ENCODE data around the gene CASS4. TPM values are rescaled to one million over a fixed set of nuclear protein-coding genes. Genes with fewer than 3 reads are reported as not detected.

CASS4 gene
- total and polyA plus RNA-seq, 9 donors: 1.0 to 6.9 (median 2.5) TPM

DNA sequence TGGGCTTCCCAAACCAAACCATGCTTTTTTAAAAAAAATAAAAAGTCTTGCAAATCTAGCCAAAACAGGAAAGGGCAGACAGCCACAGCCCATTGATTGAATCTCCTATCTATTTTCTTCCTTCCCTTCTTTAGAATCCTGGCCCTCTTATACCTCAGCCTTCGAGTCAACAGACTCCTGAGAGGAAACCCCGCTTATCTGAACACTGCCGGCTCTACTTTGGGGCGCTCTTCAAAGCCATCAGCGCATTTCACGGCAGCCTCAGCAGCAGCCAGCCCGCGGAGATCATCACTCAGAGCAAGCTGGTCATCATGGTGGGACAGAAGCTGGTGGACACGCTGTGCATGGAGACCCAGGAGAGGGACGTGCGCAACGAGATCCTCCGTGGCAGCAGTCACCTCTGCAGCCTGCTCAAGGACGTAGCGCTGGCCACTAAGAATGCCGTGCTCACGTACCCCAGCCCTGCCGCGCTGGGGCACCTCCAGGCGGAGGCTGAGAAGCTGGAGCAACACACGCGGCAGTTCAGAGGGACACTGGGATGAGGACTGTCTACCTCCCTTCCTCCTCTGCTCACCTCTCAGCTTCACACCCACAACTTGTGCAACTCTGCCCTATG is 46.3 kb downstream of the CASS4 start:
- WGBS, 3 donors: 76 to 82% (median 82%) methylated on average over 20 to 22 of the region's 22 CpGs
- H3K27me3 ChIP-seq: no peaks in the 10 kb centered on the region
- H3K27ac ChIP-seq: no peak overlapping the region
- DNase-seq: no peak
- H3K36me3 ChIP-seq: no peaks in the 10 kb centered on the region
- no peaks in the 10 kb centered on the region for H3K9me3 ChIP-seq
- TF ChIP-seq EP300 (IDR thresholded peaks at IDR 0.05) (no peak), POLR2A (IDR thresholded peaks at IDR 0.05) (no peak)
- TF ChIP-seq, protein P1, sequence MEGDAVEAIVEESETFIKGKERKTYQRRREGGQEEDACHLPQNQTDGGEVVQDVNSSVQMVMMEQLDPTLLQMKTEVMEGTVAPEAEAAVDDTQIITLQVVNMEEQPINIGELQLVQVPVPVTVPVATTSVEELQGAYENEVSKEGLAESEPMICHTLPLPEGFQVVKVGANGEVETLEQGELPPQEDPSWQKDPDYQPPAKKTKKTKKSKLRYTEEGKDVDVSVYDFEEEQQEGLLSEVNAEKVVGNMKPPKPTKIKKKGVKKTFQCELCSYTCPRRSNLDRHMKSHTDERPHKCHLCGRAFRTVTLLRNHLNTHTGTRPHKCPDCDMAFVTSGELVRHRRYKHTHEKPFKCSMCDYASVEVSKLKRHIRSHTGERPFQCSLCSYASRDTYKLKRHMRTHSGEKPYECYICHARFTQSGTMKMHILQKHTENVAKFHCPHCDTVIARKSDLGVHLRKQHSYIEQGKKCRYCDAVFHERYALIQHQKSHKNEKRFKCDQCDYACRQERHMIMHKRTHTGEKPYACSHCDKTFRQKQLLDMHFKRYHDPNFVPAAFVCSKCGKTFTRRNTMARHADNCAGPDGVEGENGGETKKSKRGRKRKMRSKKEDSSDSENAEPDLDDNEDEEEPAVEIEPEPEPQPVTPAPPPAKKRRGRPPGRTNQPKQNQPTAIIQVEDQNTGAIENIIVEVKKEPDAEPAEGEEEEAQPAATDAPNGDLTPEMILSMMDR (IDR thresholded peaks at IDR 0.05): no peak
- H3K4me1 ChIP-seq (ENCODE audit: insufficient read depth): no peaks in the 10 kb centered on the region
- intact Hi-C loops (cut with DNase I): no loop called here
- no peak overlapping the region for H3K4me3 ChIP-seq

DNA sequence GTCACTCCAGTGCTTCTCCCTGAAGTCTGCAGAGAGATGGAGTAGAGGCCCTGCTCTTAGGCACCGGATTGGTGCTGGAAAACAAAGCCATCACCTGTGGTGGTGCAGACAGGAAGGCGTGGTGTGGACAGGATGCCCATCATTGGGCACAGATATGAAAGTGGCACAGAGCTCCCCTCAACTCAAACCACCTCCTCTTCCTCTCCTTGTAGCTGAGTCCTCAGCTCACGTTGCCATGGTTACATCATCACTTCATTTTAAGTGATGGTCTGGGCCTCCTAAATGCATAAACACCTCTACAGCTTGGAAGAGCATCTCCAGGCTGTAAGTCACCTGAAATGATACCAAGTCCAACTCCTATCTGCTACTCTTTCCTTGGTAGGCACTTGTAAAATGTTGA is 48.4 kb downstream of the CASS4 start:
- intact Hi-C loops (cut with DNase I): loop anchor here in 1 of 4 donors (10.0 kb wide), 1 partner anchor 66 kb away; the partner anchor contains the start of genes AURKA and CSTF1
- no peak for DNase-seq
- WGBS, 3 donors: 79 to 86% (median 85%) methylated on average over 3 of the region's 3 CpGs
- H3K9me3 ChIP-seq: no peaks in the 10 kb centered on the region
- H3K36me3 ChIP-seq: no peaks in the 10 kb centered on the region
- H3K4me1 ChIP-seq (ENCODE audit: insufficient read depth): no peaks in the 10 kb centered on the region
- H3K27ac ChIP-seq: no peak overlapping the region
- TF ChIP-seq POLR2A (IDR thresholded peaks at IDR 0.05) (no peak), EP300 (IDR thresholded peaks at IDR 0.05) (no peak)
- TF ChIP-seq, protein P1 (IDR thresholded peaks at IDR 0.05): no peak
- no peak overlapping the region for H3K4me3 ChIP-seq
- no peaks in the 10 kb centered on the region for H3K27me3 ChIP-seq

DNA sequence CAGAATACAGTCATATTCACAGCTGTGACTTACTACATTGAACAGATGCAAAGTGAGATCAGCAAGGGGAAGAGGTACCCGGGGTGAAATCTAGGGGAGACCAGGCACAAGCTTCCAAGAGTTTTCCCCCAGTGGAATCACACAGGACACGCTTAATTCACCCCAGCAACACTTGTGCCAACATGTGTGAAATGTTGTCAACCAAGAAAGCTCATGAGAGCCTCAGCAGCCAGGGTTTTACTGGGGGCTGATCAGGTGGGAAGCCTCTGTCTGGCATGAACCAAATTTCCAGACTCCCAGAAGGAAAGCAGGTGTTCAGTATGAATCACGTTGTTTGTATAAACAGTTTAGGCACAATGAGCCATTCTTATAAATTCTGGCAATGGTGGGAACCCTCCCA is 49.5 kb downstream of the CASS4 start:
- Histone ChIP-seq H3K36me3 (no peaks in the 10 kb centered on the region), H3K27me3 (no peaks in the 10 kb centered on the region), H3K4me3 (no peak overlapping the region), H3K9me3 (no peaks in the 10 kb centered on the region), H3K27ac (no peak overlapping the region), H3K4me1 (ENCODE audit: insufficient read depth) (no peaks in the 10 kb centered on the region)
- DNase-seq: no peak
- 57 to 74% (median 69%) methylated on average over 3 of the region's 3 CpGs for WGBS, 3 donors
- intact Hi-C loops (cut with DNase I): loop anchor here in 1 of 4 donors (10.0 kb wide), 1 partner anchor 67 kb away; the partner anchor contains the start of genes AURKA and CSTF1
- no peak for TF ChIP-seq POLR2A (IDR thresholded peaks at IDR 0.05)
- TF ChIP-seq EP300 (IDR thresholded peaks at IDR 0.05): no peak
- TF ChIP-seq, protein P1 (IDR thresholded peaks at IDR 0.05): no peak

DNA sequence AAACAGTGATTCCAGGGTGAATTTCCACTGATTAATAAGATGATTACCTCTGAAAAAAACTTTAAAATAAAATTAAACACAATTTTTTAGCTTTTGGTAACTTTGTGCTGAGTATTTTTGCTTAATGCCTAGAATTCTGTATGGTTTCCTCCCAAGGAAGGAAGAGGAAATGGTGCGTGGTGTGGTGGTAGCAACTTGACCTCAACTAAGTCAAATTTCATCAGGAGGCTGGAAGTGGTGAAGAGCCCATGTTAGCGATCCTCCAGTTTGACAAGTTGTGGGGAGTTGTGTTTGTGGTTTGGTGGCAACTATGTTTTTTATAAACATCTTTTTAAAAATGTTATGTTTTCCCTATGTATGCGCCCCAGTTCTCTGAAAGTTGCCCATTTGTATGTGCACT is 51.4 kb downstream of the CASS4 start:
- WGBS, 3 donors: 81 to 85% (median 82%) methylated on average over 3 of the region's 3 CpGs

More for the DNA sequence above, 51.4 kb downstream of the CASS4 start:
- Histone ChIP-seq H3K4me1 (ENCODE audit: insufficient read depth) (no peaks in the 10 kb centered on the region), H3K27ac (no peak overlapping the region), H3K4me3 (no peak overlapping the region), H3K36me3 (no peaks in the 10 kb centered on the region), H3K9me3 (no peaks in the 10 kb centered on the region), H3K27me3 (no peaks in the 10 kb centered on the region)
- intact Hi-C loops (cut with DNase I): loop anchor here in 1 of 4 donors (10.0 kb wide), 1 partner anchor 69 kb away; the partner anchor contains the start of genes AURKA and CSTF1
- no peak for TF ChIP-seq POLR2A (IDR thresholded peaks at IDR 0.05)
- TF ChIP-seq EP300 (IDR thresholded peaks at IDR 0.05): no peak
- TF ChIP-seq, protein P1 (IDR thresholded peaks at IDR 0.05): no peak
- no peak for DNase-seq

Measured in ovary (tissue), 9 donors.